ENCODE data around the gene ARHGEF39. TPM values are rescaled to one million over a fixed set of nuclear protein-coding genes. Genes with fewer than 3 reads are reported as not detected.

Gene ARHGEF39
- total RNA-seq, 2 experiments from 2014 or later: 16.0 to 19.9 TPM

DNA sequence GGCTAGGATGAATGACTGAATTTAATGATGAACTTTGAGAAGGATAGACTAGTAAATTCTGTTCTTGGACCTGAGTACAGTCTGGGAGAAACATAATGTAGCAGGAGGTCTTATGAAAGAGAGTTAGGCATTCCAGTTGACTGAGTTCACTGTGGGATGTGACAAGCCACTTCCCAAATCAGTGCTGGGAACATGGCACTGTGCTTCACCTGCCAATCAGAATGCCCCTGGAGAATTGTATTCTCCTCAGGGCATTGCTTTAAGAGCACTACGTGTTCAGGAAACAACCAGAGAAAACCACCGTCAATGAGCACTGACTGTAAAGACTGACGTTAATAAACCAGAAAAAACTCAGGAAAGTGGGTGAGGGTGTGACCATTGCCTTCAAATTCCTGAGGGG is 5.7 kb downstream of the ARHGEF39 start:
- no peak for DNase-seq
- ChIA-PET CTCF (interaction anchor here (0.9 to 24.5 kb wide), 16 partner anchors 11 to 167 kb away, joined by 3 to 313 read pairs (median 8); partner anchors contain the start of genes CA9, CREB3, SIT1 and TLN1), POLR2A (interaction anchor here (1.0 to 5.3 kb wide), 9 partner anchors 8 to 72 kb away, joined by 3 to 64 read pairs (median 5); partner anchors contain the start of genes CREB3 and TLN1)
- H3K27me3 Mint-ChIP-seq: peaks cover 2% of the 10 kb centered on the region
- peak overlapping the region; percentile 81 for H3K4me3 Mint-ChIP-seq
- H3K27ac Mint-ChIP-seq: peak overlapping the region; percentile 96
- H3K36me3 Mint-ChIP-seq (ENCODE audit: low read depth): peaks cover 44% of the 10 kb centered on the region
- H3K9me3 Mint-ChIP-seq: no peaks in the 10 kb centered on the region
- TF ChIP-seq, protein P1, sequence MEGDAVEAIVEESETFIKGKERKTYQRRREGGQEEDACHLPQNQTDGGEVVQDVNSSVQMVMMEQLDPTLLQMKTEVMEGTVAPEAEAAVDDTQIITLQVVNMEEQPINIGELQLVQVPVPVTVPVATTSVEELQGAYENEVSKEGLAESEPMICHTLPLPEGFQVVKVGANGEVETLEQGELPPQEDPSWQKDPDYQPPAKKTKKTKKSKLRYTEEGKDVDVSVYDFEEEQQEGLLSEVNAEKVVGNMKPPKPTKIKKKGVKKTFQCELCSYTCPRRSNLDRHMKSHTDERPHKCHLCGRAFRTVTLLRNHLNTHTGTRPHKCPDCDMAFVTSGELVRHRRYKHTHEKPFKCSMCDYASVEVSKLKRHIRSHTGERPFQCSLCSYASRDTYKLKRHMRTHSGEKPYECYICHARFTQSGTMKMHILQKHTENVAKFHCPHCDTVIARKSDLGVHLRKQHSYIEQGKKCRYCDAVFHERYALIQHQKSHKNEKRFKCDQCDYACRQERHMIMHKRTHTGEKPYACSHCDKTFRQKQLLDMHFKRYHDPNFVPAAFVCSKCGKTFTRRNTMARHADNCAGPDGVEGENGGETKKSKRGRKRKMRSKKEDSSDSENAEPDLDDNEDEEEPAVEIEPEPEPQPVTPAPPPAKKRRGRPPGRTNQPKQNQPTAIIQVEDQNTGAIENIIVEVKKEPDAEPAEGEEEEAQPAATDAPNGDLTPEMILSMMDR (IDR thresholded peaks at IDR 0.05): no peak
- no peak for ATAC-seq
- intact Hi-C loops (cut with micrococcal nuclease): loop anchor here (5.0 to 10.0 kb wide), 2 partner anchors 68 to 155 kb away; partner anchors contain the start of genes HINT2 and SPAG8
- peaks cover 67% of the 10 kb centered on the region for H3K4me1 Mint-ChIP-seq (ENCODE audit: low read depth)

DNA sequence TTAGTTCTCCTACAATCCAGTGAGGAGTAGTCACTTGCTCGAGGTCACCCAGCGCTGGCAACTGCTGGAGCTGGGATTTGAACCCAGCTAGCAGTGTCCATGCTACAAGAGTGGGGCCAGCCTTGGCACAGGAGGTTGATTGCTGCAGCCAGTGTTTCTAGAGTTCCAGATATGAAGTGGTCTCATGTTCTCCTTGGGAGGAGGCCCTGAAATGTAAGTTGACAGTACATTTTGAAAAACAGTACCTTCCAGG is 6.1 kb downstream of the ARHGEF39 start:
- TF ChIP-seq, protein P1 (IDR thresholded peaks at IDR 0.05): no peak
- DNase-seq: no peak
- Mint-ChIP-seq H3K36me3 (ENCODE audit: low read depth) (peaks cover 44% of the 10 kb centered on the region), H3K4me1 (ENCODE audit: low read depth) (peaks cover 65% of the 10 kb centered on the region), H3K4me3 (peak overlapping the region; percentile 81), H3K27ac (peak overlapping the region; percentile 96), H3K9me3 (no peaks in the 10 kb centered on the region), H3K27me3 (peaks cover 2% of the 10 kb centered on the region)
- intact Hi-C loops (cut with micrococcal nuclease): loop anchor here (5.0 to 10.0 kb wide), 2 partner anchors 68 to 156 kb away; partner anchors contain the start of genes HINT2 and SPAG8
- ATAC-seq: no peak
- POLR2A ChIA-PET: interaction anchor here (1.0 to 5.3 kb wide), 8 partner anchors 8 to 73 kb away, joined by 3 to 64 read pairs (median 6); partner anchors contain the start of genes CREB3 and TLN1
- CTCF ChIA-PET: interaction anchor here (0.9 to 24.5 kb wide), 18 partner anchors 9 to 223 kb away, joined by 3 to 313 read pairs (median 7); partner anchors contain the start of genes CA9, CREB3, SIT1 and TLN1

DNA sequence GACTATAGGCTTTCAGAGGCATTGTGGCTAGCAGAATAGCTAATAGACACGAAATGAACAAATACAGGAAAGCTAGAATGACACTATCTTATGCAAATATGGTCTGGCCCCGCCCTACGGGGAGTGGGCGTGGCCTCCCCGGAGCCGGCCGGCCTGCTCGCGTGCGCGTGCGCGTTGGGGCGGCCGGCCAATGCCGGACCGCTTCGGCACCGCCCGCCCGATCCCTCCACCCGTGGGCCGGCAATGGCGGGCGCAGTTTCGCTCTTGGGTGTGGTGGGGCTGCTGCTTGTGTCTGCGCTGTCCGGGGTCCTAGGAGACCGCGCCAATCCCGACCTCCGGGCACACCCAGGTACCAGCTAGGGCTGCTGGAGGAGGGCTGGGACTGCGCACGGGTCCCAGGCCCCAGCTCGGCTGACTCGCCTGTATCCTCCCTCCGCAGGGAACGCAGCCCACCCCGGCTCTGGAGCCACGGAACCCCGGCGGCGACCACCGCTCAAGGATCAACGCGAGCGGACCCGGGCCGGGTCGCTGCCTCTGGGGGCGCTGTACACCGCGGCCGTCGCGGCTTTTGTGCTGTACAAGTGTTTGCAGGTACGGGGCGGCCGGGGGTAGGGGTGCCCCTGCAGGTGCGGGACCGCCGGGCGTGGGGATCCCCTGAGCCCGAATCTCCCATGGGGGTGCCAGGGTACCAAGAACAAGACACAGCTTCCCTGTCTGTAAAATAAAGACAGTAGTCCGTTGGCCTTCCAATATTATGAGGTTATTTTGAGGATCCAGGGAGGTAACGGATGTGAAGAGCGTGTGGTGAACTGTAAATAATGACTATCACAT is 6.6 kb downstream of the ARHGEF39 start, which contains the start of gene CCDC107:
Gene CCDC107 (plus strand): TSS at position 156 of the 831 bp plus-strand sequence. CDS start 88 bp downstream, at position 244.
- DNase-seq (peak; percentile 82), ATAC-seq (peak; percentile 78)
- no peaks in the 10 kb centered on the region for H3K9me3 Mint-ChIP-seq
- ChIA-PET POLR2A (interaction anchor here (0.7 to 5.3 kb wide), 17 partner anchors 9 to 154 kb away, joined by 3 to 64 read pairs (median 4); partner anchors contain the start of genes CREB3, SPAG8, TLN1 and TPM2), CTCF (interaction anchor here (0.5 to 24.5 kb wide), 30 partner anchors 9 to 1412 kb away, joined by 3 to 313 read pairs (median 4); partner anchors contain the start of genes CA9, CREB3, SIT1 and SPAG8)
- H3K36me3 Mint-ChIP-seq (ENCODE audit: low read depth): peaks cover 43% of the 10 kb centered on the region
- H3K4me3 Mint-ChIP-seq: peak within 1 kb of the TSS; percentile 81
- peaks cover 2% of the 10 kb centered on the region for H3K27me3 Mint-ChIP-seq
- H3K27ac Mint-ChIP-seq: peak within 1 kb of the TSS; percentile 96
- peaks cover 63% of the 10 kb centered on the region for H3K4me1 Mint-ChIP-seq (ENCODE audit: low read depth)
- TF ChIP-seq, protein P1 (IDR thresholded peaks at IDR 0.05): peak; percentile 96
- intact Hi-C loops (cut with micrococcal nuclease): loop anchor here (5.0 to 10.0 kb wide), 2 partner anchors 69 to 156 kb away; partner anchors contain the start of genes HINT2 and SPAG8

DNA sequence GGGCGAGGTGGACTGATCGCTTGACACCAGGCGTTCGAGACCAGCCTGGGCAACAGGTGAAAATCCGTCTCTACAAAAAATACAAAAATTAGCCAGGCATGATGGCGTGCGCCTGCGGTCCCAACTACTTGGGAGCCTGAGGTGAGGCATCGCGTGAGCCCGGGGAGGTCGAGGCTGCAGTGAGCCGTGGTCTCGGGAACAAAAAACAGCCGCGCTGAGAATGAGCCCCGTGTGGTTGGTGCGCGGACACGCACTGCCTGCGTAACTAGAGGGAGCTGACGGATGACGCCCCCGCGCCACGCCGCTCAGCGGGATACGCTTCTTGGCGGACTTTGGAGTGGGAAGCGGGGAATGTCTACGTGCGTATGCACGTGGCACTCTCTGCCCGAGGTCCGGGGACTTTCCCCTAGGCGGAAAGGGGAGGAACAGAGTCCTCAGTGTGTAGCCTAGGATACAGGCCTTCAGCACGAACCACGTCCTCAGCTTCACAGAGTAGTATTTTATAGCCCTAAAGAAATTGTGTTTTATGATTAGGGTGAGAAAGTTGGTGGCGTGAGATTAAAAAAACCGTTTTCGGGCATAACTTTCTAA is 7.4 kb downstream of the ARHGEF39 start, which contains the start of gene RMRP:
Gene RMRP (minus strand): TSS at position 474 of the 591 bp plus-strand sequence.
- Mint-ChIP-seq H3K9me3 (no peaks in the 10 kb centered on the region), H3K27ac (peak within 1 kb of the TSS; percentile 96), H3K4me1 (ENCODE audit: low read depth) (peaks cover 59% of the 10 kb centered on the region), H3K27me3 (peaks cover 2% of the 10 kb centered on the region), H3K36me3 (ENCODE audit: low read depth) (peaks cover 38% of the 10 kb centered on the region), H3K4me3 (peak within 1 kb of the TSS; percentile 81)
- TF ChIP-seq, protein P1 (IDR thresholded peaks at IDR 0.05): no peak
- intact Hi-C loops (cut with micrococcal nuclease): loop anchor here (5.0 to 10.0 kb wide), 2 partner anchors 70 to 157 kb away; partner anchors contain the start of genes HINT2 and SPAG8
- DNase-seq (peak; percentile 97), ATAC-seq (peak; percentile 95)
- POLR2A ChIA-PET: interaction anchor here (0.5 to 5.3 kb wide), 16 partner anchors 10 to 154 kb away, joined by 3 to 64 read pairs (median 4); partner anchors contain the start of genes CREB3, SPAG8, TLN1 and TPM2
- CTCF ChIA-PET: interaction anchor here (0.5 to 24.5 kb wide), 26 partner anchors 10 to 1412 kb away, joined by 3 to 313 read pairs (median 4); partner anchors contain the start of genes CA9, CREB3, SIT1 and SPAG8

Data from activated CD8-positive, alpha-beta T cell treated with anti-CD3 and anti-CD28 coated beads for 36 hours (primary cell).